ENCODE results near the gene UBAP1L. TPM values are rescaled to one million over a fixed set of nuclear protein-coding genes. Genes with fewer than 3 reads are reported as not detected.

The UBAP1L gene
- polyA plus RNA-seq, 1 donor (not counting 4 experiments of a cell fraction or from before 2014, with no cell fraction given): 0.55 TPM

- Histone ChIP-seq H3K9me3 (ENCODE audit: control insufficient read depth, low read depth, low read length) (no peaks in the 10 kb centered on the region), H3K27me3 (ENCODE audit: control insufficient read depth, extremely low read depth, insufficient read depth, low read length) (peaks cover 7% of the 10 kb centered on the region), H3K4me2 (ENCODE audit: control insufficient read depth, extremely low read depth, insufficient read depth, low read depth, low read length) (no peak overlapping the region), H3K27ac (ENCODE audit: control insufficient read depth, insufficient read depth, low read length) (no peak overlapping the region), H3K4me3 (ENCODE audit: control insufficient read depth in 2 of 3, extremely low read depth in 1 of 3, insufficient read depth in 2 of 3, low read depth in 1 of 3, low read length in 3 of 3) (no peak overlapping the region), H2AFZ (ENCODE audit: control insufficient read depth, low read length) (no peak overlapping the region), H3K4me1 (ENCODE audit: control insufficient read depth, extremely low read depth, insufficient read depth, low read length) (no peaks in the 10 kb centered on the region), H3K9ac (ENCODE audit: control insufficient read depth, extremely low read depth, insufficient read depth, low read length) (no peak overlapping the region), H4K20me1 (ENCODE audit: control insufficient read depth, extremely low read depth, insufficient read depth, low read length) (no peaks in the 10 kb centered on the region), H3K9me1 (ENCODE audit: control insufficient read depth, extremely low read depth, insufficient read depth, low read length) (no peaks in the 10 kb centered on the region), H3K79me2 (ENCODE audit: control insufficient read depth, insufficient read depth, low read length) (no peaks in the 10 kb centered on the region), H3K36me3 (ENCODE audit: control insufficient read depth in 2 of 2, extremely low read depth in 1 of 2, insufficient read depth in 2 of 2, low read length in 2 of 2) (no peaks in the 10 kb centered on the region)
- dilution Hi-C loops (cut with MboI; ENCODE audit: extremely low pct_ligation_motif_present, low sequenced_read_pairs): no loop called here
- DNase-seq (ENCODE audit: low read depth, low spot score) (no peak), FAIRE-seq (no peak)
- TF ChIP-seq CTCF (optimal IDR thresholded peaks at IDR 0.05 in 1 of 3, IDR thresholded peaks at IDR 0.05 in 1 of 3, conservative IDR thresholded peaks at IDR 0.05 in 1 of 3; ENCODE audit: extremely low read depth in 1 of 3, insufficient read depth in 2 of 3, low read length in 3 of 3) (no peak), EZH2 (IDR thresholded peaks at IDR 0.05; ENCODE audit: low read length) (no peak)
Observed at GRCh38 chr15:65057549-65057940, 57.5 kb downstream of the UBAP1L start.

DNA sequence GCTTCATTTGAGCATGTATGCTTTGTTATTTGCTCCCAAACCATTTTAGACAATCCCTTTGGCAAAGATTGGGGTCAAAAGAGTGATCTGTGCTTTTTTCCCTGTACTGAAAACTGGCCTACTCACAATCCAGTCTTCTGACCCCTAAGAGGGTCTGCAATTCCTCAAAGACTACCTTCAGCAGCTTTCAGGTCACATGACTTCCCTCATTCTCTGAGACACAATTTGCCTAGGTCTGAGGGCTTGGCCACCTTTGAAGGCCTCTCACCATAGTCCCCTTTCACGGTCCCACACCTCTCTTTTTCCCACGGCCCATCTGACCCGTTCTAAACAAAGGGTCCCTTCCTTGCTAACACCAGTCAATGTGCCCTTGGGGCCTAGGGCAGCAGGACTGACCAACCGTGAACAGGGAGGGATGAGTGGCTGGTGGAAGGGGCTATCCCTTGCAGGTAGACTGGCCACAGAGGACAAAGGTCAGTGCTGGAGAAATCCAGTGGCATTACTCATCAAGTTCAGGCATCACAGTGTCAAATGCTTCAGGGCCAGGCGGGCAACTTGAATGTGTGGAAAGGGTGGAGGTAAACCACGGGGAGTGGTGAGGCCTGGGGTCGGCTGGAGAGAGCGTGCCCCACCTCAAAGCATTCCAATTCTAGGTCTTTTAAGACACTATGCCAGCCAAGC is 58.0 kb downstream of the UBAP1L start:
- no peaks in the 10 kb centered on the region for H4K20me1 ChIP-seq (ENCODE audit: control insufficient read depth, extremely low read depth, insufficient read depth, low read length)
- H3K4me3 ChIP-seq (ENCODE audit: control insufficient read depth in 2 of 3, extremely low read depth in 1 of 3, insufficient read depth in 2 of 3, low read depth in 1 of 3, low read length in 3 of 3): no peak overlapping the region
- H3K27me3 ChIP-seq (ENCODE audit: control insufficient read depth, extremely low read depth, insufficient read depth, low read length): peaks cover 7% of the 10 kb centered on the region
- H2AFZ ChIP-seq (ENCODE audit: control insufficient read depth, low read length): no peak overlapping the region
- no peaks in the 10 kb centered on the region for H3K9me3 ChIP-seq (ENCODE audit: control insufficient read depth, low read depth, low read length)
- no peak overlapping the region for H3K4me2 ChIP-seq (ENCODE audit: control insufficient read depth, extremely low read depth, insufficient read depth, low read depth, low read length)
- H3K27ac ChIP-seq (ENCODE audit: control insufficient read depth, insufficient read depth, low read length): no peak overlapping the region
- H3K9ac ChIP-seq (ENCODE audit: control insufficient read depth, extremely low read depth, insufficient read depth, low read length): no peak overlapping the region
- no peak for DNase-seq (ENCODE audit: low read depth, low spot score)
- no peaks in the 10 kb centered on the region for H3K9me1 ChIP-seq (ENCODE audit: control insufficient read depth, extremely low read depth, insufficient read depth, low read length)
- no peaks in the 10 kb centered on the region for H3K79me2 ChIP-seq (ENCODE audit: control insufficient read depth, insufficient read depth, low read length)
- H3K36me3 ChIP-seq (ENCODE audit: control insufficient read depth in 2 of 2, extremely low read depth in 1 of 2, insufficient read depth in 2 of 2, low read length in 2 of 2): no peaks in the 10 kb centered on the region
- dilution Hi-C loops (cut with MboI; ENCODE audit: extremely low pct_ligation_motif_present, low sequenced_read_pairs): no loop called here
- FAIRE-seq: no peak
- H3K4me1 ChIP-seq (ENCODE audit: control insufficient read depth, extremely low read depth, insufficient read depth, low read length): no peaks in the 10 kb centered on the region
- TF ChIP-seq CTCF (optimal IDR thresholded peaks at IDR 0.05 in 1 of 3, IDR thresholded peaks at IDR 0.05 in 1 of 3, conservative IDR thresholded peaks at IDR 0.05 in 1 of 3; ENCODE audit: extremely low read depth in 1 of 3, insufficient read depth in 2 of 3, low read length in 3 of 3) (no peak), EZH2 (IDR thresholded peaks at IDR 0.05; ENCODE audit: low read length) (no peak)

All from keratinocyte (primary cell).